HG03097 (cell line): ENCODE results near the gene ABCG2.

Experiments
- ATAC-seq: cut with Tn5 transposase; IDR thresholded peaks from one replicate; pipeline ENCODE4 v1.9.1; 2021; ENCODE audit not compliant: unreplicated experiment, low FRiP score

Gene ABCG2

GRCh38 chr4:88158489-88159228, at the start of gene ABCG2:
Gene ABCG2, minus strand, starts transcription at chr4:88158639. Its CDS starts 18,644 bp downstream, at chr4:88139995.
- no peak for ATAC-seq

- ATAC-seq = no peak
Measured at GRCh38 chr4:88208156-88208555, 49.7 kb upstream of the ABCG2 start.

- no peak for ATAC-seq
Measured at GRCh38 chr4:88207171-88207570, 48.7 kb upstream of the ABCG2 start.

GRCh38 chr4:88204882-88205281, 46.4 kb upstream of the ABCG2 start:
- ATAC-seq = no peak

GRCh38 chr4:88202443-88202842, 44.0 kb upstream of the ABCG2 start:
- ATAC-seq = no peak

GRCh38 chr4:88200186-88200585, 41.7 kb upstream of the ABCG2 start:
- no peak for ATAC-seq

GRCh38 chr4:88196523-88197185, 38.2 kb upstream of the ABCG2 start:
- ATAC-seq = no peak

GRCh38 chr4:88196013-88196365, 37.5 kb upstream of the ABCG2 start:
- ATAC-seq = no peak

GRCh38 chr4:88195328-88196012, 37.0 kb upstream of the ABCG2 start:
- no peak for ATAC-seq

GRCh38 chr4:88191404-88191803, 33.0 kb upstream of the ABCG2 start:
- ATAC-seq = no peak

- no peak for ATAC-seq
Measured at GRCh38 chr4:88189881-88190585, 31.6 kb upstream of the ABCG2 start.

GRCh38 chr4:88189418-88189738, 30.9 kb upstream of the ABCG2 start:
- ATAC-seq = no peak

GRCh38 chr4:88188738-88189417, 30.4 kb upstream of the ABCG2 start:
- ATAC-seq = no peak

GRCh38 chr4:88187766-88188165, 29.3 kb upstream of the ABCG2 start:
- no peak for ATAC-seq

- no peak for ATAC-seq
Measured at GRCh38 chr4:88185906-88186305, 27.5 kb upstream of the ABCG2 start.

GRCh38 chr4:88179261-88179660, 20.8 kb upstream of the ABCG2 start:
- no peak for ATAC-seq

- ATAC-seq = no peak
Measured at GRCh38 chr4:88178626-88179231, 20.3 kb upstream of the ABCG2 start.

GRCh38 chr4:88177983-88178625, 19.7 kb upstream of the ABCG2 start:
- ATAC-seq = no peak

- ATAC-seq = no peak
Measured at GRCh38 chr4:88172987-88173386, 14.5 kb upstream of the ABCG2 start.

GRCh38 chr4:88171206-88171605, 12.8 kb upstream of the ABCG2 start:
- no peak for ATAC-seq
